B cell (primary cell): Measurements from ENCODE around the gene CCBE1. TPM values are rescaled to one million over a fixed set of nuclear protein-coding genes. Genes with fewer than 3 reads are reported as not detected.

ENCODE experiments used
- ATAC-seq: fragments of 200-7000 bp; cut with Tn5 transposase; one replicate; pipeline ENCODE4 v1.10.0; 2021; ENCODE audit warnings: low read depth, mild to moderate bottlenecking, moderate number of reproducible peaks, moderate library complexity
- CTCF ChIA-PET: fragments of 350-600 bp; sonication (Branson Sonifier 250); formaldehyde crosslinking; loops from one replicate; lab custom pipeline; 2021; ENCODE audit warnings: antibody characterized with exemption, inconsistent platforms; lab: Charles Lee
- POLR2A ChIA-PET: fragments of 350-600 bp; sonication (Branson Sonifier 250); formaldehyde crosslinking; loops from one replicate; lab custom pipeline; 2021; ENCODE audit warnings: antibody characterized with exemption; lab: Charles Lee
- DNase-seq: peaks from one replicate; pipeline ENCODE4 v3.0.0; 2013
- H2AFZ ChIP-seq: 2 replicates; pipeline ENCODE4 v1.6.1; 2012; ENCODE audit warnings: mild to moderate bottlenecking, low read depth, low read length; ENCODE audit not compliant: insufficient read depth, poor library complexity, severe bottlenecking
- H3K27ac ChIP-seq, 2 donors: 1 replicate in 1 of 2; 2 replicates in 1 of 2; pipeline ENCODE4 v1.5.1; 2012 to 2013; ENCODE audit warnings: low read length in 2 of 2, mild to moderate bottlenecking in 2 of 2, moderate library complexity in 1 of 2
- H3K27me3 ChIP-seq, 4 experiments: fragments of 200-600 bp in 1 of 4; sonication (generic) in 1 of 4; replicated peaks in 1 of 4; 1 replicate in 2 of 4; 2 replicates in 2 of 4; pipeline versions ENCODE4 v1.6.1 to v1.7.0; 2013 to 2016; ENCODE audit warnings: low read length in 3 of 4, mild to moderate bottlenecking in 2 of 4, mixed read lengths in 1 of 4, moderate library complexity in 1 of 4; ENCODE audit not compliant: insufficient read depth in 4 of 4, control insufficient read depth in 3 of 4; ENCODE audit errors: control extremely low read depth in 1 of 4
- H3K36me3 ChIP-seq, 2 experiments: replicated peaks in 1 of 2; 1 replicate in 1 of 2; 2 replicates in 1 of 2; pipeline versions ENCODE4 v1.6.1 to v1.7.1; 2013; ENCODE audit warnings: low read length in 1 of 2; ENCODE audit not compliant: insufficient read depth in 2 of 2, control insufficient read depth in 1 of 2; ENCODE audit errors: control extremely low read depth in 1 of 2, extremely low read depth in 1 of 2
- H3K4me1 ChIP-seq, 2 donors: fragments of 200-600 bp in 1 of 2; sonication (generic) in 1 of 2; 1 replicate in 1 of 2; 2 replicates in 1 of 2; pipeline versions ENCODE4 v1.5.1 to v1.6.1; 2013 to 2017; ENCODE audit warnings: low read length in 2 of 2; ENCODE audit not compliant: control insufficient read depth in 2 of 2, insufficient read depth in 2 of 2
- H3K4me2 ChIP-seq: replicated peaks from 2 replicates; pipeline ENCODE3; 2012; ENCODE audit warnings: mild to moderate bottlenecking, low read depth, low read length; ENCODE audit not compliant: poor library complexity, severe bottlenecking
- H3K4me3 ChIP-seq, 5 experiments: fragments of 200-600 bp in 1 of 5; sonication (generic) in 1 of 5; 1 replicate in 3 of 5; 2 replicates in 2 of 5; pipeline versions ENCODE4 v1.5.1 to v1.7.0; 2011 to 2016; ENCODE audit warnings: low read length in 4 of 5, mild to moderate bottlenecking in 4 of 5, low read depth in 2 of 5, control low read depth in 1 of 5, moderate library complexity in 1 of 5; ENCODE audit not compliant: insufficient read depth in 1 of 5; ENCODE audit errors: control extremely low read depth in 1 of 5, extremely low read depth in 1 of 5
- H3K79me2 ChIP-seq: fragments of 200-600 bp; sonication (generic); one replicate; pipeline ENCODE4 v1.6.0; 2016; ENCODE audit warnings: low read length; ENCODE audit not compliant: control insufficient read depth, insufficient read depth
- H3K9ac ChIP-seq: fragments of 200-600 bp; sonication (generic); 2 replicates; pipeline ENCODE4 v1.6.1; 2017; ENCODE audit warnings: mild to moderate bottlenecking, low read length, moderate library complexity
- H3K9me3 ChIP-seq, 3 donors: one replicate each; pipeline versions ENCODE4 v1.6.1 to v1.7.1; 2013; ENCODE audit warnings: low read length in 2 of 3; ENCODE audit not compliant: control insufficient read depth in 2 of 3, insufficient read depth in 1 of 3; ENCODE audit errors: control extremely low read depth in 1 of 3
- H4K20me1 ChIP-seq: 2 replicates; pipeline ENCODE4 v1.6.0; 2012; ENCODE audit warnings: mild to moderate bottlenecking, low read length; ENCODE audit not compliant: insufficient read depth, control insufficient read depth, poor library complexity, severe bottlenecking
- H3K27ac Mint-ChIP-seq: one replicate; pipeline ENCODE4 v1.8.0; 2021; ENCODE audit warnings: mixed read lengths
- H3K27me3 Mint-ChIP-seq: one replicate; pipeline ENCODE4 v1.8.0; 2021; ENCODE audit warnings: mixed read lengths
- H3K4me1 Mint-ChIP-seq: one replicate; pipeline ENCODE4 v1.8.0; 2021; ENCODE audit warnings: mixed read lengths
- H3K4me3 Mint-ChIP-seq: one replicate; pipeline ENCODE4 v1.8.0; 2021; ENCODE audit warnings: mixed read lengths
- H3K9me3 Mint-ChIP-seq: one replicate; pipeline ENCODE4 v1.8.0; 2022; ENCODE audit warnings: mixed read lengths; ENCODE audit not compliant: insufficient read depth
- CTCF ChIP-seq: fragments of 200-600 bp; IDR thresholded peaks from one replicate; pipeline ENCODE4 v1.8.0; 2022; ENCODE audit warnings: antibody characterized with exemption, mild to moderate bottlenecking
- EZH2 ChIP-seq: IDR thresholded peaks from 2 replicates; pipeline ENCODE4 v1.6.1; 2012; ENCODE audit warnings: borderline replicate concordance, low read depth, mild to moderate bottlenecking, moderate library complexity, low read length; ENCODE audit not compliant: insufficient read depth, poor library complexity, severe bottlenecking
- WGBS: methylation state at CpG from one replicate; pipeline ENCODE4 v1.1.5; 2013; ENCODE audit warnings: missing lambda C conversion rate; ENCODE audit not compliant: insufficient coverage; 5-methylcytosine and 5-hydroxymethylcytosine counted together
- intact Hi-C: fragments of 100-400 bp; cut with micrococcal nuclease; formaldehyde crosslinking; loops from one replicate; pipeline ENCODE4 v1.10.0; 2022
- polyA plus RNA-seq: library from polyadenylated mRNA; depleted of rRNA; stranded (reverse); fragments of >200 nt; gene quantifications from 2 replicates; pipeline ENCODE4 v1.2.3, GENCODE V29; 2012
- total RNA-seq, 2 donors: library from RNA; stranded (reverse); fragments of 120-200 nt in 1 of 2; gene quantifications; 1 replicate in 1 of 2; 2 replicates in 1 of 2; pipeline versions ENCODE4 v1.2.3 to v1.2.4, GENCODE V29; 2013 to 2022

The CCBE1 gene
- total and polyA plus RNA-seq, 2 donors (not counting 1 experiment from before 2014, with no cell fraction given): not detected

- Histone ChIP-seq H3K36me3 (no peaks in the 10 kb centered on the region), H4K20me1 (no peaks in the 10 kb centered on the region), H2AFZ (no peak overlapping the region), H3K4me1 (no peaks in the 10 kb centered on the region), H3K27me3 (no peaks in the 10 kb centered on the region), H3K4me3 (no peak overlapping the region), H3K9me3 (no peaks in the 10 kb centered on the region), H3K4me2 (no peak overlapping the region), H3K9ac (no peak overlapping the region), H3K79me2 (no peaks in the 10 kb centered on the region), H3K27ac (no peak overlapping the region)
- Mint-ChIP-seq H3K9me3 (no peaks in the 10 kb centered on the region), H3K27me3 (no peaks in the 10 kb centered on the region), H3K4me3 (no peak overlapping the region), H3K4me1 (no peaks in the 10 kb centered on the region), H3K27ac (no peak overlapping the region)
- ATAC-seq (no peak), DNase-seq (no peak)
- TF ChIP-seq EZH2: no peak
- TF ChIP-seq CTCF: no peak
- 93% methylated on average over 10 of the region's 13 CpGs for WGBS
- POLR2A ChIA-PET: no interaction called here
- intact Hi-C loops: no loop called here
- CTCF ChIA-PET: no interaction called here
These were observed 91.5 kb downstream of the CCBE1 start for GRCh38 chr18:59605633-59606192.

- no peak overlapping the region for H3K4me3 ChIP-seq
- H3K27me3 ChIP-seq: no peaks in the 10 kb centered on the region
- no peaks in the 10 kb centered on the region for H3K36me3 ChIP-seq
- POLR2A ChIA-PET: no interaction called here
- H3K79me2 ChIP-seq: no peaks in the 10 kb centered on the region
- ATAC-seq (no peak), DNase-seq (no peak)
- no peak overlapping the region for H3K27ac ChIP-seq
- no peak overlapping the region for H3K4me3 Mint-ChIP-seq
- intact Hi-C loops: no loop called here
- no peaks in the 10 kb centered on the region for H3K4me1 Mint-ChIP-seq
- 90% methylated on average over 3 of the region's 3 CpGs for WGBS
- H3K4me2 ChIP-seq: no peak overlapping the region
- no peaks in the 10 kb centered on the region for H3K9me3 ChIP-seq
- CTCF ChIA-PET: no interaction called here
- H3K27me3 Mint-ChIP-seq: no peaks in the 10 kb centered on the region
- H3K27ac Mint-ChIP-seq: no peak overlapping the region
- no peaks in the 10 kb centered on the region for H4K20me1 ChIP-seq
- TF ChIP-seq EZH2: no peak
- no peak for TF ChIP-seq CTCF
- H2AFZ ChIP-seq: no peak overlapping the region
- no peaks in the 10 kb centered on the region for H3K9me3 Mint-ChIP-seq
- H3K9ac ChIP-seq: no peak overlapping the region
- H3K4me1 ChIP-seq: no peaks in the 10 kb centered on the region
These were observed 92.3 kb downstream of the CCBE1 start for GRCh38 chr18:59604877-59605276.
